Endothelial cell of umbilical vein (primary cell): ENCODE results near the gene CRACR2B. TPM values are rescaled to one million over a fixed set of nuclear protein-coding genes. Genes with fewer than 3 reads are reported as not detected.

Source experiments
- BruUV-seq: library from RNA; stranded (reverse); fragments of 400-500 nt; replicated peaks from 2 replicates; lab custom pipeline; 2021; lab: Mats Ljungman, UMichigan
- CTCF ChIA-PET: fragments of 300-600, 350-600 bp; sonication (Branson Sonifier 250); formaldehyde crosslinking; loops from one replicate; lab custom pipeline; 2021; ENCODE audit warnings: antibody characterized with exemption, inconsistent platforms; lab: Charles Lee
- POLR2A ChIA-PET: fragments of 300-600, 350-600 bp; sonication (Branson Sonifier 250); formaldehyde crosslinking; loops from one replicate; lab custom pipeline; 2021; ENCODE audit warnings: antibody characterized with exemption, inconsistent platforms; lab: Charles Lee
- DNase-seq: peaks from one replicate; pipeline ENCODE4 v3.0.0-alpha.2; 2011; ENCODE audit warnings: low read depth, low spot score
- FAIRE-seq: peaks from 2 replicates; lab custom pipeline; 2011; peaks lifted over from hg19 to GRCh38; lab: Jason Lieb, UNC
- H2AFZ ChIP-seq: 2 replicates; pipeline ENCODE4 v1.6.0; 2012; ENCODE audit warnings: low read depth, low read length, control low read depth, inconsistent platforms
- H3K27ac ChIP-seq: 2 replicates; pipeline ENCODE4 v1.5.1; 2011; ENCODE audit warnings: low read depth, mild to moderate bottlenecking, control low read depth, low read length, moderate library complexity; ENCODE audit not compliant: insufficient read depth
- H3K27me3 ChIP-seq, 2 experiments: 2 replicates each; pipeline versions ENCODE4 v1.6.0 to v1.6.1; 2011; ENCODE audit warnings: low read length in 2 of 2, mixed read lengths in 1 of 2; ENCODE audit not compliant: control insufficient read depth in 2 of 2, insufficient read depth in 2 of 2
- H3K36me3 ChIP-seq, 2 experiments: 2 replicates in 1 of 2; 3 replicates in 1 of 2; pipeline ENCODE4 v1.5.1; 2011; ENCODE audit warnings: low read length in 2 of 2, mild to moderate bottlenecking in 1 of 2, moderate library complexity in 1 of 2; ENCODE audit not compliant: control insufficient read depth in 2 of 2, insufficient read depth in 2 of 2; ENCODE audit errors: extremely low read depth in 1 of 2
- H3K4me1 ChIP-seq: 3 replicates; pipeline ENCODE4 v1.5.1; 2011; ENCODE audit warnings: mild to moderate bottlenecking, low read length; ENCODE audit not compliant: control insufficient read depth, insufficient read depth; ENCODE audit errors: extremely low read depth
- H3K4me2 ChIP-seq: 2 replicates; pipeline ENCODE4 v1.6.1; 2011; ENCODE audit warnings: low read length, control low read depth, mixed read lengths; ENCODE audit not compliant: insufficient read depth
- H3K4me3 ChIP-seq, 3 experiments: fragments of 200-600 bp in 1 of 3; sonication (generic), shearing (Covaris generic) in 1 of 3; replicated peaks in 1 of 3; 2 replicates each; pipeline ENCODE4 v1.5.1; 2011 to 2016; ENCODE audit warnings: control low read depth in 3 of 3, low read length in 3 of 3, mild to moderate bottlenecking in 2 of 3, inconsistent platforms in 1 of 3, low read depth in 1 of 3, moderate library complexity in 1 of 3; ENCODE audit not compliant: insufficient read depth in 1 of 3
- H3K79me2 ChIP-seq: 2 replicates; pipeline ENCODE4 v1.6.0; 2012; ENCODE audit warnings: low read length, inconsistent platforms; ENCODE audit not compliant: control insufficient read depth, insufficient read depth
- H3K9ac ChIP-seq: replicated peaks from 2 replicates; pipeline ENCODE3; 2011; ENCODE audit warnings: low read length, control low read depth; ENCODE audit not compliant: insufficient read depth; ENCODE audit errors: extremely low read depth
- H3K9me1 ChIP-seq: replicated peaks from 3 replicates; pipeline ENCODE4 v1.6.0; 2011; ENCODE audit warnings: mild to moderate bottlenecking, low read length; ENCODE audit not compliant: control insufficient read depth, insufficient read depth; ENCODE audit errors: extremely low read depth
- H3K9me3 ChIP-seq: replicated peaks from 2 replicates; pipeline ENCODE4 v1.5.1; 2012; ENCODE audit warnings: low read length, inconsistent platforms; ENCODE audit not compliant: control insufficient read depth, insufficient read depth
- H4K20me1 ChIP-seq: replicated peaks from 2 replicates; pipeline ENCODE3; 2011; ENCODE audit warnings: mild to moderate bottlenecking, low read length; ENCODE audit not compliant: control insufficient read depth, insufficient read depth; ENCODE audit errors: extremely low read depth
- EZH2 ChIP-seq: IDR thresholded peaks from 2 replicates; pipeline ENCODE4 v1.6.1; 2012; ENCODE audit warnings: borderline replicate concordance, low read depth, mild to moderate bottlenecking, moderate library complexity, low read length, inconsistent platforms; ENCODE audit not compliant: severe bottlenecking
- FOS ChIP-seq: IDR thresholded peaks from 2 replicates; pipeline ENCODE4 v1.6.1; 2011; ENCODE audit warnings: mild to moderate bottlenecking, low read length, moderate library complexity, borderline replicate concordance; ENCODE audit not compliant: insufficient read depth
- GATA2 ChIP-seq: IDR thresholded peaks from 2 replicates; pipeline ENCODE4 v1.7.0; 2011; ENCODE audit warnings: low read depth, mild to moderate bottlenecking, moderate library complexity, mixed read lengths, low read length; ENCODE audit not compliant: insufficient read length, insufficient read depth
- JUN ChIP-seq: IDR thresholded peaks from 2 replicates; pipeline ENCODE4 v1.6.1; 2011; ENCODE audit warnings: borderline replicate concordance, low read depth; ENCODE audit not compliant: insufficient read length, insufficient read depth
- MYC ChIP-seq: IDR thresholded peaks from one replicate; pipeline ENCODE4 v1.6.1; 2011; ENCODE audit warnings: mild to moderate bottlenecking, low read depth, low read length
- POLR2A ChIP-seq: IDR thresholded peaks from 2 replicates; pipeline ENCODE4 v1.6.1; 2012; ENCODE audit warnings: low read depth, mild to moderate bottlenecking, control low read depth, low read length
- POLR2AphosphoS5 ChIP-seq: IDR thresholded peaks from 2 replicates; pipeline ENCODE4 v1.6.1; 2012; ENCODE audit warnings: low read depth, mild to moderate bottlenecking, control low read depth, low read length, moderate library complexity; ENCODE audit not compliant: insufficient read depth
- dilution Hi-C: fragments of 300-500 bp; cut with MboI; formaldehyde crosslinking; loops from one replicate; pipeline ENCODE4 v1.15.0; 2019; ENCODE audit warnings: low sequenced_read_pairs; ENCODE audit not compliant: extremely low pct_ligation_motif_present
- intact Hi-C: fragments of 100-400 bp; cut with micrococcal nuclease; formaldehyde crosslinking; loops from one replicate; pipeline ENCODE4 v1.10.0; 2022
- polyA plus RNA-seq, 4 experiments: library from polyadenylated mRNA; depleted of rRNA in 3 of 4; stranded (reverse) in 3 of 4; unstranded in 1 of 4; fragments of >200 nt; gene quantifications; 2 replicates each; pipeline versions ENCODE4 v1.2.1 to v1.2.3, GENCODE V29; 2011 to 2012; ENCODE audit warnings: missing spikeins in 1 of 4
- total RNA-seq: library from RNA; stranded (reverse); gene quantifications from 2 replicates; pipeline ENCODE4 v1.2.3, GENCODE V29; 2021
- TF ChIP-seq, protein P1 (sequence below), 2 donors: IDR thresholded peaks; 1 replicate in 1 of 2; 2 replicates in 1 of 2; pipeline ENCODE4 v1.5.1; 2011; ENCODE audit warnings: low read length in 2 of 2, mild to moderate bottlenecking in 2 of 2, moderate library complexity in 2 of 2, control low read depth in 1 of 2, inconsistent platforms in 1 of 2, low read depth in 1 of 2; ENCODE audit not compliant: insufficient read depth in 1 of 2; ENCODE audit errors: extremely low read depth in 1 of 2
- TF ChIP-seq, protein P2 (sequence below): IDR thresholded peaks from 2 replicates; pipeline ENCODE4 v1.6.1; 2011; ENCODE audit not compliant: insufficient read depth, insufficient read length

CRACR2B gene
- total and polyA plus RNA-seq, 2 donors (not counting 3 experiments of a cell fraction or from before 2014, with no cell fraction given) = 8.4 to 9.3 TPM

DNA sequence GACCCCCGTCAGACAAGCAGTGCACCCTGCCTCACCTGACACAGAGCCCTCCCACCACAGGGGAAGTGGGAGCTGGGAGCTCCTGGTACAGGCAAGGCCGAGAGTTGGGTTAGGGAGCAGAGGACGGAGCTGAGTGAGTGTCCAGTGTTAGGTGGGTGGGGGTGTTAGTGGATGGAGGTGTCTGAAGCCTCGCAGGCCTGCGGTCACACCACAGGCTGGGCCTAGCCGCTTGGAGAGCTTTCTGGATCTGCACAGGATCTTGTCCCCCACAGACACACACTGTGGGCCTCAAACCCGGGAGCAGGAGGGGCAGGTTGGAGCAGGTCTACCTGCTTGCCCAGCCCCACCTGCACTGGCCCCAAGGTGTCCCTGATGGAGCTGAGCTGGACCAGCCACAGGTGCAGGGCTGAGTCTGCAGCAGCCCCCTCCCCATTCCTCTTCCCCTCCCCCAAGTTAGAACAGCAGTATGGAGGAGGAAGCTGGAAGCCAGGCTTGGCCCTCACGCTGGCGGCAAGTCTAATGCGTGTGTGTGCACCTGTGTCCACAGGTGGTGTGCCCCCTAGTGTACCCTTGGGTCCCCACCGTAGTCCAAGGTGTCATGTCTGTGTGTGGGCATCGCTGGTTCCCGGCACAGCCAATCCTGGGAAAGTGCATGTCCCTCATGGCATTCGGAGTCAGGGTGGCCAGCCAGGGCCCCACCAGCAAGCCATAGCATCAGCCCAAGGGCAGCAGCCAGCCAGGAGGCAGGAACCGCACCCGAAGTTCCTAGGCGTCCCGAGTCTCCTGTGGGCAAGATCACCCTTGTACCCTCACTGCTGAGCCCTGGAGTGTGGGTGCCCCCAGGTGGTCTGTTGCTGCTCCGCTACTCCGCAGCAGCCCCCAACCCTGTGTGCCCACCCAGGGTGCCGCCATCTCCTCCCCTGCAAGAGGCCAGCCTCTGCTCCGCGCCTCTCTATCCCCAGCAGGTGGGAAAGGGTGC lies 48.5 kb upstream of the CRACR2B start:
- dilution Hi-C loops = no loop called here
- TF ChIP-seq JUN (no peak), FOS (no peak), POLR2A (no peak), MYC (no peak), GATA2 (no peak), EZH2 (no peak), POLR2AphosphoS5 (no peak)
- TF ChIP-seq, protein P1, sequence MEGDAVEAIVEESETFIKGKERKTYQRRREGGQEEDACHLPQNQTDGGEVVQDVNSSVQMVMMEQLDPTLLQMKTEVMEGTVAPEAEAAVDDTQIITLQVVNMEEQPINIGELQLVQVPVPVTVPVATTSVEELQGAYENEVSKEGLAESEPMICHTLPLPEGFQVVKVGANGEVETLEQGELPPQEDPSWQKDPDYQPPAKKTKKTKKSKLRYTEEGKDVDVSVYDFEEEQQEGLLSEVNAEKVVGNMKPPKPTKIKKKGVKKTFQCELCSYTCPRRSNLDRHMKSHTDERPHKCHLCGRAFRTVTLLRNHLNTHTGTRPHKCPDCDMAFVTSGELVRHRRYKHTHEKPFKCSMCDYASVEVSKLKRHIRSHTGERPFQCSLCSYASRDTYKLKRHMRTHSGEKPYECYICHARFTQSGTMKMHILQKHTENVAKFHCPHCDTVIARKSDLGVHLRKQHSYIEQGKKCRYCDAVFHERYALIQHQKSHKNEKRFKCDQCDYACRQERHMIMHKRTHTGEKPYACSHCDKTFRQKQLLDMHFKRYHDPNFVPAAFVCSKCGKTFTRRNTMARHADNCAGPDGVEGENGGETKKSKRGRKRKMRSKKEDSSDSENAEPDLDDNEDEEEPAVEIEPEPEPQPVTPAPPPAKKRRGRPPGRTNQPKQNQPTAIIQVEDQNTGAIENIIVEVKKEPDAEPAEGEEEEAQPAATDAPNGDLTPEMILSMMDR (IDR thresholded peaks at IDR 0.05; ENCODE audit: extremely low read depth in 1 of 2, insufficient read depth in 1 of 2, low read depth in 1 of 2, low read length in 2 of 2) = no peak
- TF ChIP-seq, protein P2, sequence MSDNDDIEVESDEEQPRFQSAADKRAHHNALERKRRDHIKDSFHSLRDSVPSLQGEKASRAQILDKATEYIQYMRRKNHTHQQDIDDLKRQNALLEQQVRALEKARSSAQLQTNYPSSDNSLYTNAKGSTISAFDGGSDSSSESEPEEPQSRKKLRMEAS = no peak
- H3K4me3 ChIP-seq = no peak overlapping the region
- FAIRE-seq (no peak), DNase-seq (no peak)
- H3K9ac ChIP-seq = no peak overlapping the region
- peaks cover 23% of the 10 kb centered on the region for H3K4me1 ChIP-seq
- no peaks in the 10 kb centered on the region for H3K9me1 ChIP-seq
- H3K27me3 ChIP-seq = no peaks in the 10 kb centered on the region
- H3K27ac ChIP-seq = no peak overlapping the region
- POLR2A ChIA-PET = interaction anchor here (0.7 kb wide), 1 partner anchor 15 kb away, joined by 3 read pairs; no protein-coding TSS in a partner anchor
- H2AFZ ChIP-seq = no peak overlapping the region
- intact Hi-C loops = no loop called here
- H3K4me2 ChIP-seq = no peak overlapping the region
- no peaks in the 10 kb centered on the region for H4K20me1 ChIP-seq
- no peaks in the 10 kb centered on the region for H3K36me3 ChIP-seq
- H3K9me3 ChIP-seq = no peaks in the 10 kb centered on the region
- CTCF ChIA-PET = no interaction called here
- peaks cover 41% of the 10 kb centered on the region for H3K79me2 ChIP-seq
- no TSS peak for BruUV-seq
